ENCODE results near the gene QRSL1. TPM values are rescaled to one million over a fixed set of nuclear protein-coding genes. Genes with fewer than 3 reads are reported as not detected.
A peak's percentile ranks its signal among the peaks of the same experiment; 100 is the strongest.

Gene QRSL1
- total and polyA plus RNA-seq, 4 donors: 5.9 to 9.6 (median 7.0) TPM

GRCh38 chr6:106608080-106608668, 21.2 kb upstream of the QRSL1 start (continued):
- TF ChIP-seq, protein P1, sequence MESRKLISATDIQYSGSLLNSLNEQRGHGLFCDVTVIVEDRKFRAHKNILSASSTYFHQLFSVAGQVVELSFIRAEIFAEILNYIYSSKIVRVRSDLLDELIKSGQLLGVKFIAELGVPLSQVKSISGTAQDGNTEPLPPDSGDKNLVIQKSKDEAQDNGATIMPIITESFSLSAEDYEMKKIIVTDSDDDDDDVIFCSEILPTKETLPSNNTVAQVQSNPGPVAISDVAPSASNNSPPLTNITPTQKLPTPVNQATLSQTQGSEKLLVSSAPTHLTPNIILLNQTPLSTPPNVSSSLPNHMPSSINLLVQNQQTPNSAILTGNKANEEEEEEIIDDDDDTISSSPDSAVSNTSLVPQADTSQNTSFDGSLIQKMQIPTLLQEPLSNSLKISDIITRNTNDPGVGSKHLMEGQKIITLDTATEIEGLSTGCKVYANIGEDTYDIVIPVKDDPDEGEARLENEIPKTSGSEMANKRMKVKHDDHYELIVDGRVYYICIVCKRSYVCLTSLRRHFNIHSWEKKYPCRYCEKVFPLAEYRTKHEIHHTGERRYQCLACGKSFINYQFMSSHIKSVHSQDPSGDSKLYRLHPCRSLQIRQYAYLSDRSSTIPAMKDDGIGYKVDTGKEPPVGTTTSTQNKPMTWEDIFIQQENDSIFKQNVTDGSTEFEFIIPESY (IDR thresholded peaks at IDR 0.05): no peak

GRCh38 chr6:106609699-106610098, 19.7 kb upstream of the QRSL1 start:
- Histone ChIP-seq H3K27me3 (ENCODE audit: control insufficient read depth in 4 of 4, insufficient read depth in 4 of 4, low read length in 3 of 4) (no peaks in the 10 kb centered on the region), H3K27ac (ENCODE audit: low read depth in 1 of 2, low read length in 2 of 2) (no peak overlapping the region), H3K4me3 (ENCODE audit: low read depth in 1 of 3, low read length in 3 of 3) (no peak overlapping the region), H3K36me3 (ENCODE audit: control insufficient read depth in 4 of 4, insufficient read depth in 3 of 4, low read depth in 1 of 4, low read length in 3 of 4) (peaks cover 0 to 2% (median 0%) of the 10 kb centered on the region in 4 donors), H3K4me1 (ENCODE audit: control insufficient read depth in 4 of 4, insufficient read depth in 4 of 4, low read length in 3 of 4) (no peaks in the 10 kb centered on the region), H3K9ac (ENCODE audit: low read depth in 1 of 2, low read length in 2 of 2) (no peak overlapping the region), H3K9me3 (ENCODE audit: control insufficient read depth in 4 of 4, low read length in 3 of 4) (no peaks in the 10 kb centered on the region)
- no peak for DNase-seq (ENCODE audit: low spot score)
- TF ChIP-seq, protein P2, sequence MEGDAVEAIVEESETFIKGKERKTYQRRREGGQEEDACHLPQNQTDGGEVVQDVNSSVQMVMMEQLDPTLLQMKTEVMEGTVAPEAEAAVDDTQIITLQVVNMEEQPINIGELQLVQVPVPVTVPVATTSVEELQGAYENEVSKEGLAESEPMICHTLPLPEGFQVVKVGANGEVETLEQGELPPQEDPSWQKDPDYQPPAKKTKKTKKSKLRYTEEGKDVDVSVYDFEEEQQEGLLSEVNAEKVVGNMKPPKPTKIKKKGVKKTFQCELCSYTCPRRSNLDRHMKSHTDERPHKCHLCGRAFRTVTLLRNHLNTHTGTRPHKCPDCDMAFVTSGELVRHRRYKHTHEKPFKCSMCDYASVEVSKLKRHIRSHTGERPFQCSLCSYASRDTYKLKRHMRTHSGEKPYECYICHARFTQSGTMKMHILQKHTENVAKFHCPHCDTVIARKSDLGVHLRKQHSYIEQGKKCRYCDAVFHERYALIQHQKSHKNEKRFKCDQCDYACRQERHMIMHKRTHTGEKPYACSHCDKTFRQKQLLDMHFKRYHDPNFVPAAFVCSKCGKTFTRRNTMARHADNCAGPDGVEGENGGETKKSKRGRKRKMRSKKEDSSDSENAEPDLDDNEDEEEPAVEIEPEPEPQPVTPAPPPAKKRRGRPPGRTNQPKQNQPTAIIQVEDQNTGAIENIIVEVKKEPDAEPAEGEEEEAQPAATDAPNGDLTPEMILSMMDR (IDR thresholded peaks at IDR 0.05; ENCODE audit: low read depth, low read length, missing input control): peak; percentile 40
- TF ChIP-seq REST (IDR thresholded peaks at IDR 0.05) (no peak), RAD21 (IDR thresholded peaks at IDR 0.05) (peak; percentile 66 to 69)
- 81% methylated on average over 6 of the region's 6 CpGs for WGBS

DNA sequence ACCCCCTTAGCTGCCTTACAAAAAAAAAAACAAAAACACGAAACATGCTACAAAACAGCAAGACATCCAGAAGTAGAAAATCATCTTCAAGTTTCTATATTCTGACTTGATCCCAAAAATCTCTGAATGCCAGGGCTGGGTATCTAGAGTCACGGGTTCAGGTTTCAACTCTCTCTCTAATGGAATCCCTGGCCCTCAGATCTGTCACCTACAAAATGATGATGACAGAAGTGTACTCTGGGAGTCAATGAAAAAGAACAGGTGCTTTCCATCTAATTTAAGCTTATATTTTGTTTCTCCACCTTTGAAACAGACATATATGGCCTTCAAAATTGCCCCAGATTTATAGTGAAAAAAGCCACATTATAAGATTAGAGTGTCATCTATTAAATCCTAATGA, 18.3 kb upstream of the QRSL1 start:
- H3K4me3 ChIP-seq (ENCODE audit: low read depth in 1 of 3, low read length in 3 of 3): no peak overlapping the region
- no peak overlapping the region for H3K9ac ChIP-seq (ENCODE audit: low read depth in 1 of 2, low read length in 2 of 2)
- DNase-seq (ENCODE audit: low spot score): no peak
- H3K36me3 ChIP-seq (ENCODE audit: control insufficient read depth in 4 of 4, insufficient read depth in 3 of 4, low read depth in 1 of 4, low read length in 3 of 4): peaks cover 0 to 2% (median under 1%) of the 10 kb centered on the region in 4 donors
- no peaks in the 10 kb centered on the region for H3K9me3 ChIP-seq (ENCODE audit: control insufficient read depth in 4 of 4, low read length in 3 of 4)
- 97% methylated on average over 2 of the region's 2 CpGs for WGBS
- H3K27ac ChIP-seq (ENCODE audit: low read depth in 1 of 2, low read length in 2 of 2): no peak overlapping the region
- TF ChIP-seq NR2F2 (IDR thresholded peaks at IDR 0.05): no peak
- TF ChIP-seq, protein P3, sequence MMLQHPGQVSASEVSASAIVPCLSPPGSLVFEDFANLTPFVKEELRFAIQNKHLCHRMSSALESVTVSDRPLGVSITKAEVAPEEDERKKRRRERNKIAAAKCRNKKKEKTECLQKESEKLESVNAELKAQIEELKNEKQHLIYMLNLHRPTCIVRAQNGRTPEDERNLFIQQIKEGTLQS (IDR thresholded peaks at IDR 0.05): no peak
- TF ChIP-seq YY1 (IDR thresholded peaks at IDR 0.05): no peak
- TF ChIP-seq RXRA (IDR thresholded peaks at IDR 0.05): no peak
- no peak for TF ChIP-seq FOXA2 (IDR thresholded peaks at IDR 0.05)
- TF ChIP-seq MAX (IDR thresholded peaks at IDR 0.05): no peak
- TF ChIP-seq EGR1 (IDR thresholded peaks at IDR 0.05; ENCODE audit: low read depth in 2 of 2): no peak
- no peak for TF ChIP-seq FOXA1 (IDR thresholded peaks at IDR 0.05)
- no peak for TF ChIP-seq RAD21 (IDR thresholded peaks at IDR 0.05)
- TF ChIP-seq JUND (IDR thresholded peaks at IDR 0.05): no peak
- TF ChIP-seq SP1 (IDR thresholded peaks at IDR 0.05): no peak
- TF ChIP-seq, protein P1 (IDR thresholded peaks at IDR 0.05): no peak
- no peak for TF ChIP-seq HNF4A (conservative IDR thresholded peaks at IDR 0.05)
- no peak for TF ChIP-seq GABPA (IDR thresholded peaks at IDR 0.05 in 1 of 2, conservative IDR thresholded peaks at IDR 0.05 in 1 of 2)
- TF ChIP-seq HNF4G (IDR thresholded peaks at IDR 0.05): no peak
- TF ChIP-seq, protein P2 (IDR thresholded peaks at IDR 0.05; ENCODE audit: low read depth, low read length, missing input control): no peak
- no peaks in the 10 kb centered on the region for H3K4me1 ChIP-seq (ENCODE audit: control insufficient read depth in 4 of 4, insufficient read depth in 4 of 4, low read length in 3 of 4)
- no peaks in the 10 kb centered on the region for H3K27me3 ChIP-seq (ENCODE audit: control insufficient read depth in 4 of 4, insufficient read depth in 4 of 4, low read length in 3 of 4)

Data from liver (tissue), 9 donors.